Thyroid gland (tissue), 4 donors: ENCODE measurements around the gene BICDL1. TPM values are rescaled to one million over a fixed set of nuclear protein-coding genes. Genes with fewer than 3 reads are reported as not detected.
"Not testable (repeated sequence)": the region's sequence is repeated elsewhere in the genome, so short reads cannot be mapped to it uniquely, and the experiment has no call there.

Experiments used
- DNase-seq, 2 donors: peaks; one replicate each; pipeline ENCODE4 v3.0.0-alpha.2; 2019
- H3K27ac ChIP-seq, 3 donors: fragments of 200-600 bp; sonication (generic); 1 replicate in 2 of 3; 2 replicates in 1 of 3; pipeline ENCODE4 v1.5.1; 2016 to 2019; ENCODE audit warnings: mild to moderate bottlenecking in 1 of 3, moderate library complexity in 1 of 3
- H3K27me3 ChIP-seq: fragments of 200-600 bp; sonication (generic); one replicate; pipeline ENCODE4 v1.5.1; 2019
- H3K36me3 ChIP-seq, 2 donors: fragments of 200-600 bp; sonication (generic); one replicate each; pipeline ENCODE4 v1.5.1; 2016 to 2019
- H3K4me1 ChIP-seq, 2 donors: fragments of 200-600 bp; sonication (generic); one replicate each; pipeline ENCODE4 v1.5.1; 2017 to 2019
- H3K4me3 ChIP-seq, 3 donors: fragments of 200-600 bp; sonication (generic); replicated peaks in 1 of 3; 1 replicate in 2 of 3; 2 replicates in 1 of 3; pipeline ENCODE4 v1.5.1; 2016; ENCODE audit warnings: mild to moderate bottlenecking in 1 of 3
- H3K9me3 ChIP-seq: fragments of 200-600 bp; sonication (generic); one replicate; pipeline ENCODE4 v1.5.1; 2017
- POLR2A ChIP-seq, 2 donors: fragments of 450-650 bp; IDR thresholded peaks; one replicate each; pipeline ENCODE4 v1.6.1; 2017; ENCODE audit warnings: antibody characterized with exemption in 2 of 2, mild to moderate bottlenecking in 2 of 2, moderate library complexity in 1 of 2
- WGBS, 2 donors: methylation state at CpG; one replicate each; pipeline ENCODE4 v1.1.5; 2017; 5-methylcytosine and 5-hydroxymethylcytosine counted together
- intact Hi-C: fragments of 100-400 bp; cut with DNase I; formaldehyde crosslinking; loops from one replicate; pipeline ENCODE4 v1.15.1; 2023
- total RNA-seq, 4 donors: library from RNA; depleted of rRNA; stranded (reverse); fragments of >200 nt; gene quantifications; one replicate each; pipeline ENCODE4 v1.2.3, GENCODE V29; 2016
- TF ChIP-seq, protein P1 (sequence below), 6 experiments: fragments of 200-600 bp in 3 of 6; fragments of 450-650 bp in 3 of 6; sonication (generic) in 3 of 6; IDR thresholded peaks; one replicate each; pipeline ENCODE4 v1.5.1; 2016 to 2019; ENCODE audit warnings: antibody characterized with exemption in 6 of 6, mild to moderate bottlenecking in 2 of 6, inconsistent platforms in 1 of 6, moderate library complexity in 1 of 6

Gene BICDL1
- total RNA-seq, 4 donors from 2014 or later = 10.5 to 81.8 (median 48.1) TPM

DNA sequence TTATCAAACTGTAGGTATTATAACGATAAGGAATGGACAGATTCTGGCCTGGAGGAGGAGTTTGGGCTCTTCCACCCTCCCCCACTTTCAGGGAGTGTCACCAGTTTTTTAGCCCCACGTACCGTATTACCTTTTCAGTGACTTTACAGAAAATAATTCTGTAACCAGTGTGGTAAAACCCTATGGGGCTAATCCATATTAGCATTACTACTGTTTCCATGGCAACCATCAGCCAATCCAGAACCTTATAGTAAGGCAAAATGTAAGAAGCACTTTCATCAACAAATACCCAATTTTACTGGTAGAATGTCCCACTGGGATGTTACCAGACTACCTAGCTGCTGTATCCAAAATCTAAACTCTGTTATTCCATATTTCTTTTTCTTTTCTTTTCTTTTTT lies 50.7 kb downstream of the BICDL1 start:
- intact Hi-C loops = no loop called here

DNA sequence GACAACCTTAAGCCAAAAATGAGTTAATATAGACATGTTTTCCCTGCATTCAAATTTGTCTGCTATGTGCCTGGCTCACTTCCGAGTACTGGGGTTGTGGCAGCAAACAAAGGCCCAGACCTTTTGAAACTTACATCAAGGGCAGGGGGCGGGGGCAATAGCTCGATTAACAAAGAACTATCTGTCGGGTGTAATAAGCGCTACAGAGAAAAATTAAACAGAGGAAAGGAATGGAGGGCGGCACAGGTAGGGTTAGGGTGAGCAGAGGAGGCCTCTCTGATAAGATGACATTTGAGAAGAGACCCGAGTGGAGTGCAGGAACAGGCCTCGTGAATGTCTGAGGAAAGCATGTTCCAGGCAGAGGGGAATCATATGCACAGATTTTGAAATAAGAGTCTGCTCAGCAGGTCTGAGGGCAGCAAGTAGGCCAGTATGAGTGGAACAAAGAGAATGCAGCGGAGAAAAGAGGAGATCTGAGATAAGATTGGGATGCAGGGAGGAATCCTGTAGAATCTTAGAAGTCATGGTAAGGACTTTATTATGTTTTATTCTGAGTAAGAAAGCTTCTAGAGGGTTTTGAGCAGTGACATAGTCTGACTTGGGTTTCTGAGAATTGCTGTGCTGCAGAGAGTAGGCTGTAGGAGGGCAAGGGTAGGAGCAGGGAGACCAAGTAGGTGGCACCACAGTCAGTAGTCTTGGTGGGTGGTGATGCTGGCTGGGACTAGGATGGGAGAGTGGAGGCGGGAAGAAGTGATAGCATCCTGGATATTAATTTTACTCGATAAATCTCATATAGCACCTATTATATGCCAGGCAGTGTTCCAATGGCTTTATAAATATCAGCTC lies 52.6 kb downstream of the BICDL1 start:
- WGBS, 2 donors = 76 to 82% methylated on average over 11 of the region's 11 CpGs
- Histone ChIP-seq H3K27ac (no peak overlapping the region), H3K36me3 (no peaks in the 10 kb centered on the region), H3K9me3 (no peaks in the 10 kb centered on the region), H3K4me3 (no peak overlapping the region), H3K4me1 (no peaks in the 10 kb centered on the region), H3K27me3 (no peaks in the 10 kb centered on the region)
- intact Hi-C loops = no loop called here
- TF ChIP-seq, protein P1, sequence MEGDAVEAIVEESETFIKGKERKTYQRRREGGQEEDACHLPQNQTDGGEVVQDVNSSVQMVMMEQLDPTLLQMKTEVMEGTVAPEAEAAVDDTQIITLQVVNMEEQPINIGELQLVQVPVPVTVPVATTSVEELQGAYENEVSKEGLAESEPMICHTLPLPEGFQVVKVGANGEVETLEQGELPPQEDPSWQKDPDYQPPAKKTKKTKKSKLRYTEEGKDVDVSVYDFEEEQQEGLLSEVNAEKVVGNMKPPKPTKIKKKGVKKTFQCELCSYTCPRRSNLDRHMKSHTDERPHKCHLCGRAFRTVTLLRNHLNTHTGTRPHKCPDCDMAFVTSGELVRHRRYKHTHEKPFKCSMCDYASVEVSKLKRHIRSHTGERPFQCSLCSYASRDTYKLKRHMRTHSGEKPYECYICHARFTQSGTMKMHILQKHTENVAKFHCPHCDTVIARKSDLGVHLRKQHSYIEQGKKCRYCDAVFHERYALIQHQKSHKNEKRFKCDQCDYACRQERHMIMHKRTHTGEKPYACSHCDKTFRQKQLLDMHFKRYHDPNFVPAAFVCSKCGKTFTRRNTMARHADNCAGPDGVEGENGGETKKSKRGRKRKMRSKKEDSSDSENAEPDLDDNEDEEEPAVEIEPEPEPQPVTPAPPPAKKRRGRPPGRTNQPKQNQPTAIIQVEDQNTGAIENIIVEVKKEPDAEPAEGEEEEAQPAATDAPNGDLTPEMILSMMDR (IDR thresholded peaks at IDR 0.05) = no peak
- TF ChIP-seq POLR2A (IDR thresholded peaks at IDR 0.05) = no peak
- DNase-seq = no peak

More for the DNA sequence above, 50.7 kb downstream of the BICDL1 start:
- Histone ChIP-seq H3K36me3 (no peaks in the 10 kb centered on the region), H3K4me1 (no peaks in the 10 kb centered on the region), H3K27ac (no peak overlapping the region), H3K4me3 (no peak overlapping the region), H3K9me3 (no peaks in the 10 kb centered on the region), H3K27me3 (no peaks in the 10 kb centered on the region)
- no peak for TF ChIP-seq POLR2A (IDR thresholded peaks at IDR 0.05)
- TF ChIP-seq, protein P1 (IDR thresholded peaks at IDR 0.05) = no peak
- DNase-seq = no peak
- 79 to 86% methylated on average over 3 of the region's 3 CpGs for WGBS, 2 donors

DNA sequence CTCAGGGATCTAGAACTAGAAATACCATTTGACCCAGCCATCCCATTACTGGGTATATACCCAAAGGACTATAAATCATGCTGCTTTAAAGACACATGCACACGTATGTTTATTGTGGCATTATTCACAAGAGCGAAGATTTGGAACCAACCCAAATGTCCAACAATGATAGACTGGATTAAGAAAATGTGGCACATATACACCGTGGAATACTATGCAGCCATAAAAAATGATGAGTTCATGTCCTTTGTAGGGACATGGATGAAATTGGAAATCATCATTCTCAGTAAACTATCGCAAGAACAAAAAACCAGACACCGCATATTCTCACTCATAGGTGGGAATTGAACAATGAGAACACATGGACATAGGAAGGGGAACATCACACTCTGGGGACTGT lies 56.3 kb downstream of the BICDL1 start:
- DNase-seq, H3K9me3 ChIP-seq, intact Hi-C loops, H3K27me3 ChIP-seq, H3K27ac ChIP-seq, H3K36me3 ChIP-seq, H3K4me1 ChIP-seq, H3K4me3 ChIP-seq: not testable (repeated sequence)
- 79 to 80% methylated on average over 3 to 4 of the region's 5 CpGs for WGBS, 2 donors

DNA sequence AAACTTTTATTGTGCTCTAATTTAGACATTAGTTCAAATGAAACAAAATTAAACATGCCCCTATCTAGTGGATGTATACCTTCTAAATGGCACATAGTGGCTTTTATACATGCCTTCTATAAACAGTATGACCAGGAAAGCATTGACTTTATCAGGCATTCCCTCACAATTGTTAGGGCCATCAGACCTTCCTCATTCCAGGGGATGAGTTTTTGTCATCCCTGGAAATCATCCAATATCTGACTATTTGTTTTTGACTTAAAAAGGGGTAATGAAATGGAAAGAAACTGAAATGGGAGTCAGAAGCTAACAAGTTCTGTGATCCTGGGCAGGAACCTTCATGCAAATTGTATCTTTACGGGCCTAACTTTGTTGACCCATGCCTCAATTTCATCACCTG lies 58.0 kb downstream of the BICDL1 start:
- H3K27me3 ChIP-seq = no peaks in the 10 kb centered on the region
- TF ChIP-seq POLR2A (IDR thresholded peaks at IDR 0.05) = no peak
- TF ChIP-seq, protein P1 (IDR thresholded peaks at IDR 0.05) = no peak
- WGBS, 2 donors = 93 to 97% methylated on average over 1 of the region's 1 CpG
- H3K4me3 ChIP-seq = no peak overlapping the region
- no peak overlapping the region for H3K27ac ChIP-seq
- intact Hi-C loops = no loop called here
- DNase-seq = no peak
- no peaks in the 10 kb centered on the region for H3K36me3 ChIP-seq
- no peaks in the 10 kb centered on the region for H3K4me1 ChIP-seq
- H3K9me3 ChIP-seq = no peaks in the 10 kb centered on the region

DNA sequence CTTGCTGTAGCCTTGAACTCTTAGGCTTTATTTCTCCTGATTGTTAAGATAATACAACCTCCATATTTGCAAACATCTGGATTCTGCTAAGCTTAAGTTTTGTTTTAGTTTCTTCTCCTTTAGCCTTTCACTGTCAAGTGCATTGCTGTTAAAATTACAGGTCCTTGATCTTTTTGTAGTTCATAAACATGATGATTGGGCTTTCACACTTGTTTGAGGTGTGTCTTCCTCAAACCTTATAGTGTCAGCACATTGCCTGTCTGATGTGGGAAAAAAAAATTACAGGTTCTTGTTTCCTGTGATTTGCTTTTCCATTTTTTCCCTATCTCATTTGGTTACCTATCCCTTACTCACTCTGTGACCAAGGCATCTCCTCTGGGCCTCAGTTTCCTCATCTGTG lies 59.2 kb downstream of the BICDL1 start:
- Histone ChIP-seq H3K4me1 (no peaks in the 10 kb centered on the region), H3K36me3 (no peaks in the 10 kb centered on the region), H3K4me3 (no peak overlapping the region), H3K9me3 (no peaks in the 10 kb centered on the region), H3K27me3 (no peaks in the 10 kb centered on the region), H3K27ac (no peak overlapping the region)
- no peak for DNase-seq
- TF ChIP-seq, protein P1 (IDR thresholded peaks at IDR 0.05) = no peak
- TF ChIP-seq POLR2A (IDR thresholded peaks at IDR 0.05) = no peak
- intact Hi-C loops = no loop called here
